ENCODE measurements around the gene DCUN1D2.
A peak's percentile ranks its signal among the peaks of the same experiment; 100 is the strongest.

DCUN1D2 gene

DNA sequence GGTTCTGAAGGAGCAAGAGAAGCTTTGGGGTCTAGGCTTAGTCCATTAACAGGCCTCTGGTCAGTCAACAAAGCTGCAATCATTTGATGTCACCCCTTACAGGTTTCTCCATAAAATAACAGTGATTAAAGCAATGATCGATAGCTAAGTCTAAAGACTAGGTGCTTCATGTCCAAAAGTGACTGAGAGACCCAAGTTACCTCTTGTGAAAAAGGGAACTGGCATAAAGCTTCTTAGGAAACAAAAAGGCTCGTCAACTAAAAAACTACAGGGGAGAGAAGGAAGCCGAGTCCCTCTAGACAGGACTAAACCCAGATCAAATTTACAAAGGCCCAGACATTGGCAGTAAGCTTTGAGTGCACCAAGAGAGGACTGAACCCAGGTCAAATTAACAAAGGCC is 2.2 kb downstream of the DCUN1D2 start:
- Histone ChIP-seq H3K36me3 (ENCODE audit: control insufficient read depth, insufficient read depth, low read length, severe bottlenecking) (no peaks in the 10 kb centered on the region), H3K4me3 (ENCODE audit: low read length) (no peak overlapping the region), H3K9ac (ENCODE audit: low read length) (no peak overlapping the region), H3K27me3 (replicated peaks; ENCODE audit: control insufficient read depth, insufficient read depth, low read length) (no peaks in the 10 kb centered on the region), H3K9me3 (ENCODE audit: control insufficient read depth, low read length) (no peaks in the 10 kb centered on the region), H3K4me1 (ENCODE audit: control insufficient read depth, insufficient read depth, low read length) (peaks cover 31% of the 10 kb centered on the region)
- no peak for DNase-seq (ENCODE audit: low read depth)

DNA sequence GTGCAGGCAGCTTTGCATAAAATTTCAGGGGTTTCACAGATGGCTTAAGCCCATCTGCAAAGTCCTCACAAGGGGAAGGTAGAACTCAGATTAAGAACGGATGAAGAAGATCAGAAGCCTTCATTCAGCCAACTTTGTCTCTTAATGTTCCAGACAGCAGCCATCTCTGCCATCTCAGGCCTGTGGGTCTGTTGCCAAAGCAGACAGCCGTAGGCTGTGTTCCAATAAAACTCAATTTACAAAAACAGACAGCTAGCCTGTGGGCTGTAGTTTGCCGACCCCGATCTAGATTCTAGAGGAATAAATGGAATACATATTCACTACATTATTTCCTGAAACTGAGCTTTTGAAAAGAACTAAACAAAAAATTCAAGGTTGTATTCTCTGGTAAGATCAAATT is 3.8 kb downstream of the DCUN1D2 start:
- Histone ChIP-seq H3K27me3 (replicated peaks; ENCODE audit: control insufficient read depth, insufficient read depth, low read length) (no peaks in the 10 kb centered on the region), H3K36me3 (ENCODE audit: control insufficient read depth, insufficient read depth, low read length, severe bottlenecking) (no peaks in the 10 kb centered on the region), H3K9ac (ENCODE audit: low read length) (no peak overlapping the region), H3K4me1 (ENCODE audit: control insufficient read depth, insufficient read depth, low read length) (peaks cover 16% of the 10 kb centered on the region), H3K4me3 (ENCODE audit: low read length) (no peak overlapping the region), H3K9me3 (ENCODE audit: control insufficient read depth, low read length) (no peaks in the 10 kb centered on the region)
- DNase-seq (ENCODE audit: low read depth), result no peak

DNA sequence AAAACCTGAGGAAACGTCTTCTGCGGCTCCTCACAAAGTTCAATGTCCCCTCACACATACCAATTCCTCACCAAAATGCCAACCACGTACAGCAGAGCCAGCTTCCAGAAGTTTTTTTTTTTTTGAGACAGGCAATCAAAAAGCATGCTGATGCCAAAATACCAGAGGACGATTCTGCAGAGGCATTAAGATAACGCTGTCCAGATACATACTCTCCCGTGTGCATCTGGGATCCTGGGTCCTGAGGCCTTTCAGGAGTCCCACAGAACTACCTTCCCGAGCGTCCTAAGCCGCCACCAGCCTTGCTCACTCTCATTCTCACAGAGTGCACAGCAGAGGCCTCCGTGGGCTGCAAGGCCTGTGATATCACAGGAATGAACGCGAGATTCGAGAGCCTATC is 5.0 kb downstream of the DCUN1D2 start:
- DNase-seq (ENCODE audit: low read depth), result no peak
- H3K36me3 ChIP-seq (ENCODE audit: control insufficient read depth, insufficient read depth, low read length, severe bottlenecking), result peaks cover 3% of the 10 kb centered on the region
- H3K9ac ChIP-seq (ENCODE audit: low read length), result no peak overlapping the region
- peaks cover 16% of the 10 kb centered on the region for H3K4me1 ChIP-seq (ENCODE audit: control insufficient read depth, insufficient read depth, low read length)
- no peaks in the 10 kb centered on the region for H3K9me3 ChIP-seq (ENCODE audit: control insufficient read depth, low read length)
- no peak overlapping the region for H3K4me3 ChIP-seq (ENCODE audit: low read length)
- no peaks in the 10 kb centered on the region for H3K27me3 ChIP-seq (replicated peaks; ENCODE audit: control insufficient read depth, insufficient read depth, low read length)

DNA sequence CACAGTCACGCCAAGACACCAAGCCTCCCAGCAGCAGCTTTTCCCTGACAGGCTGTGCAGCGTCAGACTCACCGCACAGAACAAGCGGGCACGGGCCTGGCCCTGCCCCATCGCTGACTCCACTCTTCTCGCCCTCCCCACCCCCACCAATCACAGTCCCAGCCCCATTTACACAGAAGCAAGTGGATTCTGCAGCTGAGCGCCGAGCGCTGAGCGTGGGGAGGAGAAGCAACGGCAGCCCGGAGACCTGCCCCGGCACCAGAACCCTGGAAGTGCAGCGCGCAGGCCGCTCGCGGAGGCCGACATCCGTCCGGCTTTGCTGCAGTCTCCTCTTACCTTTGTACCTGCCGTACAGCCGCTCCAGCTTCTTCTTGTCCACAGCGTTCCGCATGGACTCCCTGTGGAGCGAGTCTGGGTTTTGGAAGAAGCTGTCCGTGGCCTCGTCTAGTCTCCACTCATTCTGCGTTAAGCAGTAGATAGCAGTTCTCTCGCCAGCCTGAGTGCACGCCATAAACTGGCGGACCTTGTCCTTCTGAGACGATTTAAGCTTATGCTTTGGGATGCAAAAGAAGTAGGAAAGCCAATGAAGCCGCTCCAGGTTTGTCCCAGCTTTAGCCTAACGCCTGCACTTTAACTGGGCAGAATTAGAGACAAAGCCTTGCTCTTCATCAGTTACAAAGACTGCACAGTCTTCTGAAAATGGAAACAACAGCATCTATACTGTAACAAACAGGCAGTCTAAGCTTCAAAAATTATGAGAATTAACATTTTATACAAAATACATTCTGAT is 6.8 kb downstream of the DCUN1D2 start:
- Histone ChIP-seq H3K9me3 (ENCODE audit: control insufficient read depth, low read length) (no peaks in the 10 kb centered on the region), H3K9ac (ENCODE audit: low read length) (no peak overlapping the region), H3K4me1 (ENCODE audit: control insufficient read depth, insufficient read depth, low read length) (peaks cover 4% of the 10 kb centered on the region), H3K27me3 (replicated peaks; ENCODE audit: control insufficient read depth, insufficient read depth, low read length) (no peaks in the 10 kb centered on the region), H3K4me3 (ENCODE audit: low read length) (no peak overlapping the region), H3K36me3 (ENCODE audit: control insufficient read depth, insufficient read depth, low read length, severe bottlenecking) (peaks cover 21% of the 10 kb centered on the region)
- no peak for DNase-seq (ENCODE audit: low read depth)

DNA sequence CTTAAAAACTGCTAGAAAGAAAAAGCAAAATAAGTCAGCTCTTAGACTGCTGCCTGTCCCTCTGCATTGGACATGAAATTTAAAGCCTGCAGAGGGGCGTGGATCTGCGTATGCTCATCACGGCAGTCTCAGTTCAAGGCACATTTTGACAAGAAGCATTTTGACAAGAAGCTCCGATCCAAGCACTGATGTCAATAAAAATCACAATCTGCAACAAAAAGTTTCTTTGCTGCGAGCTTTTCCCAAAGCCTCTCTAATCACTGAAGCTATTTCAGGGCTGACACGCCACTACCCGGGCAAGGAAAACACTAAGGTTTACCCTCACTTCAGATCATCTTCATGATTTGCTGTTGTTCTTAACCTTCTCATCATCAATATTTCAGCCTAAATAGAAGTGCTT is 7.4 kb downstream of the DCUN1D2 start:
- H3K27me3 ChIP-seq (replicated peaks; ENCODE audit: control insufficient read depth, insufficient read depth, low read length), result no peaks in the 10 kb centered on the region
- H3K9ac ChIP-seq (ENCODE audit: low read length), result no peak overlapping the region
- no peaks in the 10 kb centered on the region for H3K4me1 ChIP-seq (ENCODE audit: control insufficient read depth, insufficient read depth, low read length)
- H3K36me3 ChIP-seq (ENCODE audit: control insufficient read depth, insufficient read depth, low read length, severe bottlenecking), result peaks cover 26% of the 10 kb centered on the region
- no peak overlapping the region for H3K4me3 ChIP-seq (ENCODE audit: low read length)
- no peaks in the 10 kb centered on the region for H3K9me3 ChIP-seq (ENCODE audit: control insufficient read depth, low read length)
- no peak for DNase-seq (ENCODE audit: low read depth)

DNA sequence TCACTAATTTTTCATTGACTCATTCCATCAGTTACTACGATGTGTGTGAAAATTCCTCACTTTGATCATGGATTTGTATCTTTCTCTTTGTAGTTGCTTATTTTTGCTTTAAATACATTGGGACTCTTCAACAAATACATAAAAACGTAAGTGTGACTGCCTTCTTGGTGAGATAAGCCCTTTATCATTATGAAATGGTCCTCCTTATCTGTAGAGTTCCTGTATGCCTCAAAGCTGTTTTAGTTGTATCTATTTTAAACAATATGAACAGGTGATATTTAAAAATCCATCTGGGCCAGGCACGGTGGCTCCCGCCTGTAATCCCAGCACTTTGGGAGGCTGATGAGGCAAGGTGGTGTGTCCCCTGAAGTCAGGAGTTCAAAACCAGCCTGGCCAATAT is 11.3 kb downstream of the DCUN1D2 start:
- Histone ChIP-seq H3K9me3 (ENCODE audit: control insufficient read depth, low read length) (no peaks in the 10 kb centered on the region), H3K36me3 (ENCODE audit: control insufficient read depth, insufficient read depth, low read length, severe bottlenecking) (peaks cover 54% of the 10 kb centered on the region), H3K4me1 (ENCODE audit: control insufficient read depth, insufficient read depth, low read length) (no peaks in the 10 kb centered on the region), H3K4me3 (ENCODE audit: low read length) (no peak overlapping the region), H3K27me3 (replicated peaks; ENCODE audit: control insufficient read depth, insufficient read depth, low read length) (no peaks in the 10 kb centered on the region), H3K9ac (ENCODE audit: low read length) (no peak overlapping the region)
- no peak for DNase-seq (ENCODE audit: low read depth)

DNA sequence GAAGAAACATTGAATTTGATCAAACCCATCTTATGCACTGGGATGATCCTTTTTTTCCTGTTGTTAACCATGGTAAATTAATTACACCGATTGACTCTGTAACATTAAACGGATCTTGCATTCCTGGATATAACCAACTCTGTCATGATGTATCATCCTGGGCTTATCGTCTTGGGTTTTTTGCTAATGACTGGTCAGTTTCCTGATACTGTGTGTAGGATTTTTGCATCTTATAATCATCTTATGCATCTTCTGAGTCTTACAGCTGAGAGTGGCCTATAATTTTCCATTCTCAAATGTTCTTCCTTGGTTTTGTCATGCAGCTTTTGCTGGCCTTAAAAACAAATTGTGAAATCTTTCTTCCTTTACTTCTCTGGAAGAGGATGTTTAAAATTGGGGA is 12.8 kb downstream of the DCUN1D2 start:
- Histone ChIP-seq H3K36me3 (ENCODE audit: control insufficient read depth, insufficient read depth, low read length, severe bottlenecking) (peaks cover 59% of the 10 kb centered on the region), H3K9me3 (ENCODE audit: control insufficient read depth, low read length) (no peaks in the 10 kb centered on the region), H3K27me3 (replicated peaks; ENCODE audit: control insufficient read depth, insufficient read depth, low read length) (no peaks in the 10 kb centered on the region), H3K4me3 (ENCODE audit: low read length) (no peak overlapping the region), H3K9ac (ENCODE audit: low read length) (no peak overlapping the region), H3K4me1 (ENCODE audit: control insufficient read depth, insufficient read depth, low read length) (no peaks in the 10 kb centered on the region)
- DNase-seq (ENCODE audit: low read depth), result no peak

DNA sequence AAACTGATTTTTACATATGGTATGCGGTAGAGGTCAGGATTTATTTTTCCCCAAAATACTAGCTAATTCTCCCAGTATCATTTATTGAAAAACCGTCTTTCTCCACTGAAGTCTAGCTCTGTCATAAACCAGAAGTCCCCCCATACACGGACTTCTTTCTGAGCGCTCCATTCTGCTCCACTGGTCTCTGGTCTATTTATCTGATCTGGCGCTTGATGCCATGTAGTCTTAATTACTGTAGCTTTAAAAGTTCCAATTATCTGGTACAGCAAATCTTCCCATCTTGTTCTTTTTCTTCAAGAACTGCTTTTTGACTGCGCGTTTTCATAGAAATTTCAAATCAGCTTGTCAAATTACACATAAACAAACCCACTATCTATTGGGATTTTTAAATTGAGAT is 13.7 kb downstream of the DCUN1D2 start:
- no peak overlapping the region for H3K9ac ChIP-seq (ENCODE audit: low read length)
- H3K27me3 ChIP-seq (replicated peaks; ENCODE audit: control insufficient read depth, insufficient read depth, low read length), result no peaks in the 10 kb centered on the region
- DNase-seq (ENCODE audit: low read depth), result no peak
- peaks cover 59% of the 10 kb centered on the region for H3K36me3 ChIP-seq (ENCODE audit: control insufficient read depth, insufficient read depth, low read length, severe bottlenecking)
- no peak overlapping the region for H3K4me3 ChIP-seq (ENCODE audit: low read length)
- H3K9me3 ChIP-seq (ENCODE audit: control insufficient read depth, low read length), result no peaks in the 10 kb centered on the region
- H3K4me1 ChIP-seq (ENCODE audit: control insufficient read depth, insufficient read depth, low read length), result no peaks in the 10 kb centered on the region

DNA sequence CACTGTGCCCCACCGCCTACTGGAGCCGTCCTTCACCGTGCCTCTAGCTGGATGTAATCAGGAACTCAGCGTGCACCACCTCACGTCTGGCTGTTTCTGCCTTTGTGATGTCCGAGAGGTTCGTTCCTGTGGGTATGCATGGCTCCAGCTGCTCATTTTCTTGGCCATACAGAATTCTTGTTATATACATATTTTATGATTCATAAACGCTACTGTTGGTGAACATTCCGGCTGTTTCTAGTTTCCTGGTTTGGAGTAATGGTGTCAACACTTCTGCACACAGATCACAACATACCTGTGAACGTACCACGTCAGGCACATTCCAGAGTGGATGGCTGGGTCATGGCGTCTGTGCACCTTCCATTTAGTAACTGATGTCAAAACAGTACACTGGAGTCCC is 14.6 kb downstream of the DCUN1D2 start:
- peaks cover 59% of the 10 kb centered on the region for H3K36me3 ChIP-seq (ENCODE audit: control insufficient read depth, insufficient read depth, low read length, severe bottlenecking)

DNA sequence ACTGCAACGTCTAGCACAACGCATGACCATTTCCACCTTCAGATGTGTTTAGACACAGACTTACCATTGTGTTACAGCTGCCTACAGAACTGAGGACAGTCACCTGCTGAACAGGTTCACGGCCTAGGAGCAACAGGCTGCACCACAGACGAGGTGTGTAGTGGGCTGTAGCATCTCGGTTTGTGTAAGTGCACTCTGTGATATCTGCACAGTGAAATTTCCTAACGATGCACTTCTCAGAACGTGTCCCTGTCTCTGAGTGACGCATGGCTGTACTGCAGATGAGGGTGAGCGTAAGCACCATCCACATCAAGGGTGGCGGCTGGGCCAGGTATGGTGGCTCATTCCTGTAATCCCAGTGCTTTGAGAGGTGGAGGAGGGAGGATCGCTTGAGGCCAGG is 15.2 kb downstream of the DCUN1D2 start:
- H3K9me3 ChIP-seq (ENCODE audit: control insufficient read depth, low read length), result no peaks in the 10 kb centered on the region
- no peaks in the 10 kb centered on the region for H3K27me3 ChIP-seq (replicated peaks; ENCODE audit: control insufficient read depth, insufficient read depth, low read length)
- H3K4me3 ChIP-seq (ENCODE audit: low read length), result no peak overlapping the region
- DNase-seq (ENCODE audit: low read depth), result no peak
- H3K36me3 ChIP-seq (ENCODE audit: control insufficient read depth, insufficient read depth, low read length, severe bottlenecking), result peaks cover 53% of the 10 kb centered on the region
- H3K4me1 ChIP-seq (ENCODE audit: control insufficient read depth, insufficient read depth, low read length), result no peaks in the 10 kb centered on the region
- no peak overlapping the region for H3K9ac ChIP-seq (ENCODE audit: low read length)

More for the DNA sequence above, 14.6 kb downstream of the DCUN1D2 start:
- Histone ChIP-seq H3K9ac (ENCODE audit: low read length) (no peak overlapping the region), H3K4me3 (ENCODE audit: low read length) (no peak overlapping the region), H3K4me1 (ENCODE audit: control insufficient read depth, insufficient read depth, low read length) (no peaks in the 10 kb centered on the region), H3K27me3 (replicated peaks; ENCODE audit: control insufficient read depth, insufficient read depth, low read length) (no peaks in the 10 kb centered on the region), H3K9me3 (ENCODE audit: control insufficient read depth, low read length) (no peaks in the 10 kb centered on the region)
- no peak for DNase-seq (ENCODE audit: low read depth)

DNA sequence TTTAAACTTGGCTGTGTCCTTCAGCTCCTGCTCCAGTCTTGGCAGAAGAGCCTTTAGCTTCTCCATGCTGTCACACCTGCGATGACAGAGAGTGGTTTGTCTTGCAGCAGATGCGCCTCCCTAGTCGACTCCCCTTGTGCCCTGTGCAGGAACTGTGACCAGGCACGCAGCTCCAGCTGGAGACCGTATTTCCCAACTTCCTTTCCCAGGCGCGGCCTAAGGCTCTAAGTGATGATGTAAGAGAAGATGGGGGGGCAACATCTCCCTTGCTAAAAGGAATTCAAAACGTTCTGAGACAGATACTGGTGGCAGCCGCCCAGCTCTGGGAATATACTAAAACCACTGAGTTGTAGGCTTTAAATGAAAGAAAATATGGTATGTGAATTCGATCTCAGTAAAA is 16.3 kb downstream of the DCUN1D2 start:
- peak; percentile 21 for DNase-seq (ENCODE audit: low read depth)
- no peak overlapping the region for H3K4me3 ChIP-seq (ENCODE audit: low read length)

More for the DNA sequence above, 16.3 kb downstream of the DCUN1D2 start:
- Histone ChIP-seq H3K36me3 (ENCODE audit: control insufficient read depth, insufficient read depth, low read length, severe bottlenecking) (peaks cover 43% of the 10 kb centered on the region), H3K9ac (ENCODE audit: low read length) (no peak overlapping the region), H3K4me1 (ENCODE audit: control insufficient read depth, insufficient read depth, low read length) (peaks cover 6% of the 10 kb centered on the region), H3K27me3 (replicated peaks; ENCODE audit: control insufficient read depth, insufficient read depth, low read length) (no peaks in the 10 kb centered on the region), H3K9me3 (ENCODE audit: control insufficient read depth, low read length) (no peaks in the 10 kb centered on the region)

All from adipocyte (in vitro differentiated cells).